GM12865 (cell line): ENCODE measurements around the gene ORC5.

Source experiments
- DNase-seq: peaks from one replicate; pipeline ENCODE4 v3.0.0; 2010; ENCODE audit warnings: low read depth
- H3K4me3 ChIP-seq: 2 replicates; pipeline ENCODE4 v1.5.1; 2011; ENCODE audit warnings: mild to moderate bottlenecking, low read depth, low read length, control low read depth
- CTCF ChIP-seq: IDR thresholded peaks from 2 replicates; pipeline ENCODE4 v1.5.1; 2011; ENCODE audit warnings: low read length, control low read depth, low read depth, inconsistent platforms; ENCODE audit not compliant: insufficient read depth; ENCODE audit errors: missing control alignments

The ORC5 gene

DNA sequence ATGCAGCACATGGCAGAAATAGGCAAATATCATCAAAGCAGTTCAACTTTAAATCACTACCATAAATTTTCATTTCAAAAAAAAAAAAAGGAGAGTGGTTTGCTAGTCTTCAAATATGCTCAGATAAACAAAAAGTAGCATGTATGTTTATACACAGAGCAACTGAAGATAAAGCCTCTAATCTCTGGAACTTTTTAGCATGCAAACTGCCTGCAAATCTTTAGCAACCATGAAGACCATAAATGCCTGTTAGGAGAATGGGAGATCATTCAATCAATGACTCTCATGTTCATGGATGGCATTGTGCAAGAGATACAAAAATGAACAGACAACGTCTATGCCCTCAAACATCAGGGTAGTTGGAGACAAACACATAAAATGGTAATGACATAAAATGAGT, 57.3 kb downstream of the ORC5 start:
- H3K4me3 ChIP-seq: no peak overlapping the region
- no peak for DNase-seq
- TF ChIP-seq CTCF: no peak

DNA sequence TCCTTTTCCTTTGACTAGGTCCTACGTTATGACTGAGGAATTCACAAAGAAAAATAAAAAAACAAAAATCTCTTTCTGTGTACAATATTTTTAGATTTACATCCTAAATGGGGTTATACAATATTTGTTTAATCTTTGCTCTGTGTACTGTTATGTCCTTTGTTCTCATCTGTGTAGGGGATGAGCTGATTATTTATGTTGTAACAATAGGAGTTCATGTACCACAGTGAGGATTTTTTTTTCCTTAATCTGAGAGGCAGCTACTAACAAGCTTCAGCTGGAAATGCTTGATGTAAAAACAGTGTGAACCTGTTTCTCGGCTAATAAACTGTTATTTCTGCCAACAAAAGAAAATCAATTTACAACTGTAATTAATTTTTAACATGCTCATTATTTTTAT, 58.0 kb downstream of the ORC5 start:
- no peak overlapping the region for H3K4me3 ChIP-seq
- TF ChIP-seq CTCF: no peak
- no peak for DNase-seq

GRCh38 chr7:104142147-104142546, 65.7 kb downstream of the ORC5 start:
- no peak for TF ChIP-seq CTCF
- no peak for DNase-seq
- H3K4me3 ChIP-seq: no peak overlapping the region

GRCh38 chr7:104137971-104138370, 69.8 kb downstream of the ORC5 start:
- DNase-seq: no peak
- TF ChIP-seq CTCF: no peak
- H3K4me3 ChIP-seq: no peak overlapping the region

DNA sequence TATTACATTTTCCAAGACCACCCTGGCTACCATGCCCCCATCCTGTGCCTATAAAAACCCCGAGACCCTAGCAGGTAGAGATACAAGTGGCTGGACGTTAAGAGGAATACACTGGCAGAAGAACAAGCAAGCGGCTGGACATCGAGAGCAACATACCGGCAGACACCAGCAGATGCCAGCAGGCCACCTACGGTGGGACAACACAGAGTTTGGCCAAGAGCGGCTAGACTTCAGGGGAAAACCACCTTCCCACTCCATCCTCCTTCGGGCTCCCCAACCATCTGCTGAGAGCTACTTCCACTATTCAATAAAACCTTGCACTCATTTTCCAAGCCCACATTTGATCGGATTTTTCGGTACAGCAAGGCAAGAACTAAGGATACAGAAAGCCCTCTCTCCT, 70.3 kb downstream of the ORC5 start:
- DNase-seq: no peak
- no peak for TF ChIP-seq CTCF
- H3K4me3 ChIP-seq: no peak overlapping the region

DNA sequence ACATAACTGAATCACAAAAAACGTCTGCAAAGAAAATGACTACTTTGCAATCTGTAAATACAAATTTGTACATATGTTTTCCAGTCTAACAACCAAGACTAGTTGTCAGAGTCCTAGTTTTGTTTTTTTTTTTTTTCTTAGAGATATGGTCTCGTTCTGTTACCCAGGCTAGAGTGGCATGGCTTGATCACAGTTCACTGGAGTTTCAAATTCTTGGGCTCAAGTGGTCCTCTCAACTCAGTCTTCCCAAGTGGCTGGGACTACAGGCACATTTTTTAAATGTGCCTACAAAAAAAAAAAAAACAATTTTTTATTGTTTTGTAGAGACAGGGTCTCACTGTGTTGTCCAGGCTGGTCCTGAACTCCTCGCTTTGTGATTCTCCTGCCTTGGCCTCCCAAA, 70.8 kb downstream of the ORC5 start:
- no peak overlapping the region for H3K4me3 ChIP-seq
- no peak for TF ChIP-seq CTCF
- no peak for DNase-seq

- no peak for DNase-seq
- TF ChIP-seq CTCF: no peak
- H3K4me3 ChIP-seq: no peak overlapping the region
Observed at GRCh38 chr7:104136561-104136960, 71.3 kb downstream of the ORC5 start.
